Esophagus (tissue), 2 donors: ENCODE data around the gene TPRG1L. TPM values are rescaled to one million over a fixed set of nuclear protein-coding genes. Genes with fewer than 3 reads are reported as not detected.
A peak's percentile ranks its signal among the peaks of the same experiment; 100 is the strongest.
"Not testable (repeated sequence)": the region's sequence is repeated elsewhere in the genome, so short reads cannot be mapped to it uniquely, and the experiment has no call there.

Source experiments
- H3K27ac ChIP-seq, 2 donors: one replicate each; pipeline ENCODE4 v1.5.1; 2013; ENCODE audit warnings: low read depth in 2 of 2, mild to moderate bottlenecking in 2 of 2, inconsistent platforms in 1 of 2, low read length in 1 of 2, moderate library complexity in 1 of 2
- H3K27me3 ChIP-seq, 2 donors: one replicate each; pipeline ENCODE4 v1.6.1; 2013; ENCODE audit warnings: low read length in 2 of 2, control low read depth in 1 of 2, mild to moderate bottlenecking in 1 of 2; ENCODE audit not compliant: insufficient read depth in 2 of 2, control insufficient read depth in 1 of 2
- H3K36me3 ChIP-seq, 2 donors: one replicate each; pipeline ENCODE4 v1.6.1; 2013; ENCODE audit warnings: low read length in 1 of 2; ENCODE audit not compliant: control insufficient read depth in 2 of 2, insufficient read depth in 2 of 2
- H3K4me1 ChIP-seq, 2 donors: one replicate each; pipeline ENCODE4 v1.6.1; 2013; ENCODE audit warnings: low read length in 1 of 2; ENCODE audit not compliant: control insufficient read depth in 2 of 2, insufficient read depth in 2 of 2
- H3K4me3 ChIP-seq, 2 donors: one replicate each; pipeline ENCODE4 v1.5.1; 2013; ENCODE audit warnings: low read length in 2 of 2, mild to moderate bottlenecking in 2 of 2, low read depth in 1 of 2, moderate library complexity in 1 of 2
- H3K9me3 ChIP-seq, 2 donors: one replicate each; pipeline ENCODE4 v1.6.1; 2013; ENCODE audit warnings: mild to moderate bottlenecking in 2 of 2, low read depth in 1 of 2, low read length in 1 of 2, moderate library complexity in 1 of 2; ENCODE audit not compliant: control insufficient read depth in 2 of 2, insufficient read depth in 1 of 2
- WGBS, 2 donors: extraction: QIAGEN DNeasy Blood & Tissue Kit; methylation state at CpG; one replicate each; pipeline ENCODE4 v1.1.7; 2013; 5-methylcytosine and 5-hydroxymethylcytosine counted together
- polyA plus RNA-seq, 2 donors: library from polyadenylated mRNA; stranded (reverse); fragments of 200-250 nt; gene quantifications; one replicate each; pipeline ENCODE4 v1.2.3, GENCODE V29; 2013
- donor health status: healthy with polysubstance abuse.
- donor health status: Bipolar disorder and iron deficiency.

TPRG1L gene
- 10 to 100 TPM; 20.1 to 32.8 TPM for polyA plus RNA-seq

DNA sequence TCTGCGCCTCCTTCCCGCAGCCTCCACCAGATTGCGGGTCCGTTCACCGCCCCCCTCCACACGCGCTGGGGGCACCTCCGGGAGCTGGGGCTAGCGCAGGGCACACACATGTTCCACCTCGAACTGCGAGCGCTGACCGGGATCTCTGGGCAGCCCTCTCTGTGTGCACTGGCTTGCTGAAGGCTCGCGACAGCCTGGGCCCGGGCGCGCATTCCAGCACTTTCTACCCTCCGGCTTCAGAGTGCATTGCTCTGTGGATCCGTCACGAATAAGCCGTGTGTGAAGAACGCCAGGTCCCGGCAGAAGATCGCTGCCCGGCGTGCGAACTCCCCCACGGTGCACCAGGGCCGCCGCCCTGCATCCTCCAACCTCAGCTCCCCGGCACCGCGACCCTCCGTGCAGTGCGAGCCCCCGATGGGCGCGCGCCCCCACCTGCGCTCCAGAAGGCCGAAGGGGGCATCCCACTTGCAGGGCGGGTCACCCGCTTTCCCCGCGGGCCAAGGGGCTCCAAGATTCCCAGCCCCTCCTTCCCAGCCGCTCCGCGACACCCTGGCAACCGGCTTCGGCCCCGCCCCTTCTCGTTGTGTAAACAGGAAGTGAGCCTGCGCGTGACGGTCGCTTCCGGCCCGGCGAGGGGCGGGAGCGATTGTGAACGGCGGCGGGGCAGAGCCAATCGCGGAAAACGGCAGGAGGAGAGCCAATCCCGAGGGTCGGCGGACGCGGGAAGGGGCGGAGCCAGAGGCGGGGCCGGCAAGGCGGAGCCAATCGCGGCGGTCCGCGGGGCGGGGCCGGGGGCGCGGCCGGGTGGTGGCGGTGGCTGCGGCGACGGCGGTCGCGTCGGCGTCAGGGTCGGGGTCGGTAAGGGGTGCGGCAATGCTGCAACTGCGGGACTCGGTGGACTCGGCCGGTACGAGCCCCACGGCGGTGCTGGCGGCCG lies at the start of gene TPRG1L:
TSS of gene TPRG1L (plus strand) at position 816 of the 937 bp plus-strand sequence. CDS start at position 874, 58 bp downstream.
- Histone ChIP-seq H3K27me3 (no peaks in the 10 kb centered on the region), H3K9me3 (no peaks in the 10 kb centered on the region), H3K4me3 (peak within 1 kb of the TSS; percentile 91 to 100), H3K36me3 (peaks cover 8 to 12% of the 10 kb centered on the region in 2 donors), H3K27ac (peak within 1 kb of the TSS; percentile 76 to 86), H3K4me1 (peaks cover 0 to 14% of the 10 kb centered on the region in 2 donors)
- WGBS, 2 donors, result 1% methylated on average over 89 to 108 of the region's 108 CpGs

DNA sequence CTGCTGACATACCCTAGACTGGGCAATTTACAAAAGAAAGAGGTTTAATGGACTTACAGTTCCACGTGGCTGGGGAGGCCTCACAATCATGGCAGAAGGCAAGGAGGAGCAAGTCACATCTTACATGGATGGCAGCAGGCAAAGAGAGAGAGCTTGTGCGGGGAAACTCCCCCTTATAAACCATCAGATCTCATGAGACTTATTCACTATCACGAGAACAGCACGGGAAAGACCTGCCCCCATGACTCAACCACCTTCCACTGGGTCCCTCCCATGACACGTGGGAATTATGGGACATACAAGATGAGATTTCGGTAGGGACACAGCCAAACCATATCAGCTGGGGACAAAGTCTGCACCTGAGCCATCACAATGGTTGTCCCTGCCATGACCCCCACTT lies 49.3 kb upstream of the TPRG1L start:
- H3K27me3 ChIP-seq, H3K36me3 ChIP-seq, H3K9me3 ChIP-seq, H3K4me3 ChIP-seq, H3K4me1 ChIP-seq, H3K27ac ChIP-seq: not testable (repeated sequence)
- WGBS, 2 donors, result 77 to 78% methylated on average over 6 of the region's 6 CpGs

DNA sequence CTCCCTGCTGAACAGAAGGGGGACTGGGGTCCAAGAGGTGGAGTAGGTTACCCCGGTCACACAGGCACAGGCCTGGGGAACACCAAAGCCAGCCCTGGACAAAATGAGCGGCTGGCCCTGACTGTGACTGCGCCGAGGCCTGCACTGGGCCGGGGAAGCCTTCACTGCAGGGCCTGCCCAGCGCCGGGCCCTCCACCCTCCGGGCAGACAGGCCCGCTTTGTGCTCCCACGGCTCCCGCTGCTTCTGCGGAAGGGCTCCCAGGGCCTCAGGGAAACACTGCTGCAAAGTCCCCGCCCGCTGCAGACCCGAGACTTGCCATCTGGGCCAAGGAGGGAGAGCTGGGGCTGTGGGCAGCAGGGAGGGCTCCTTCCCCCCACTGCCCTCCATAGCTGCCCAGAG lies 48.8 kb upstream of the TPRG1L start:
- WGBS, 2 donors, result 81 to 83% methylated on average over 15 of the region's 15 CpGs
- Histone ChIP-seq H3K27me3 (no peaks in the 10 kb centered on the region), H3K9me3 (peaks cover 0 to 4% of the 10 kb centered on the region in 2 donors), H3K4me1 (peaks cover 0 to 4% of the 10 kb centered on the region in 2 donors), H3K27ac (no peak overlapping the region), H3K36me3 (no peaks in the 10 kb centered on the region), H3K4me3 (no peak overlapping the region)

DNA sequence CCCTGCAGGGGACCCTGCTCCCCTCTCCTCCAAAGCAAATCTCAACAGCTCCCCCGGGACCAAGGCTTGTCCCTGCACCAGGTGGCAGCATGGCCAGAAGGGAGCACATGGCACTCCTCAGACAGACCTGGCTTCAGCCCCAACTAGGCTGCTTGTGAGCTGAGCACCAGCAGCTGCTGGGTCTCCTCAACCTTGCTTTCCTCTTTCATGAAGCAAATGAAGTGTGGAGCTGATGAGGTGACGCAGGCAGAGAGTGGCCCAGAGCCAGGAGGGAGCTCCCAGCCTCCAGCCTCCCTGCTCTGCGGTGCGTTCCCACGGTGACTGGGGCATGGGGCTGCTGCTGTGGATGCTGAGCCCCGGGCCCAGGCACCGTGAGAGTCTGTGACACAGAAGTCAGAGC lies 47.5 kb upstream of the TPRG1L start:
- H3K27me3 ChIP-seq, result no peaks in the 10 kb centered on the region
- H3K36me3 ChIP-seq, result no peaks in the 10 kb centered on the region
- no peak overlapping the region for H3K4me3 ChIP-seq
- H3K4me1 ChIP-seq, result peaks cover 0 to 4% of the 10 kb centered on the region in 2 donors
- H3K9me3 ChIP-seq, result peaks cover 0 to 4% of the 10 kb centered on the region in 2 donors
- no peak overlapping the region for H3K27ac ChIP-seq
- 68 to 76% methylated on average over 7 of the region's 7 CpGs for WGBS, 2 donors

DNA sequence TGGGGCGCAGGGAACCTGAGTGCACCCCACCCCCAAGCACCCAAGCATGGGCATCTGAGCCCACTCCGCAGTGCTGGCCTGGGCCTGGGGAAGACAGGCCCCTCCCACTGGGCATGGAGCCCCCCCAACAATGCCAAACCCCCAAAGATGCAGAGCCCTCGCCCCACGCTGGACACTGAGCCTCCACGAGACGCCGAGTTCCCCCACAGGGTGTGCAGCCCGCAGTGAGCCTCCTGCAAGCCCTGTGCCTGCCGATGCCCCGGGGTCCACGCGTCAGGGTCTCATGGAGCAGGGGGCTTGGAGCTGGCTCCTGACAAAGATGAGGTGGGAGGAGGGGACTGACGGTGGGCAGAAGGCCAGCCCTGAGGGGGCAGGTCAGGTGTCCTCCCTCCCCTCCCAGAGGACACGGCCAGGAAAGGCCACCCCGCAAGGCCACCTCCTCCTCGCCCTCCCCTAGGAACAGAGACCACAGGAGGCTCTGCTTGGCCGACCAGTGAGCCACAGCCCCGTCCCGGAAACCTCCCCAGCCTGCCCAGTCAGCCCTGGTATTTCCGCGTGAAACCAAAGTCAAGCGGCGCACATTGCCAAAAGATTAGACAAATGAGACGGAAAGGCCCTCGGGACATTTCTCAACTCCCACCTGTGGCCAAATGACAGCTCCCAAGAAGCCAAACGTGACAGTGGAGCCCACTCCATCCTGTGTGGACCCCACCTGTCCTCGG lies 46.9 kb upstream of the TPRG1L start:
- H3K9me3 ChIP-seq, result peaks cover 0 to 4% of the 10 kb centered on the region in 2 donors
- no peak overlapping the region for H3K27ac ChIP-seq
- H3K4me3 ChIP-seq, result no peak overlapping the region
- WGBS, 2 donors, result 74 to 75% methylated on average over 27 of the region's 27 CpGs
- no peaks in the 10 kb centered on the region for H3K36me3 ChIP-seq
- no peaks in the 10 kb centered on the region for H3K27me3 ChIP-seq
- peaks cover 0 to 4% of the 10 kb centered on the region in 2 donors for H3K4me1 ChIP-seq

DNA sequence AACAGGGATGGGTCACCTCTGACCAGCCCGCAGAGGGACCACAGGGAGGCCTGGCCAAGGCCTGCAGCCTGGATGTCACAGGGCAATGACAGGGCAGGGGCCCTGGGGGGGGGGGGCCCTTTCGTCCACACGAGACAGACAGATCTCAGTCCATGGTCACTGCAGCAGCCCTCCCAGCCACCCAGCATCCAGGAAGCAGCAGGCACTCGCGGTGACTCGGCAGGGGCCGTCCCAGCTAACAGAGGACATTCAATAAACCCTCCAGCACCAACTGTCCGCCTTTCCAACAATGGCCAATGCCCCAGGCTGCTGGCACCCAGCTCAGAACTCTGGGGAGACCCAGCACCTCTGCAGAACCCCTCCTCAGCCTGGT lies 46.4 kb upstream of the TPRG1L start:
- WGBS, 2 donors, result 85% methylated on average over 8 of the region's 8 CpGs
- Histone ChIP-seq H3K9me3 (peaks cover 0 to 4% of the 10 kb centered on the region in 2 donors), H3K4me1 (peaks cover 0 to 4% of the 10 kb centered on the region in 2 donors), H3K27me3 (no peaks in the 10 kb centered on the region), H3K4me3 (no peak overlapping the region), H3K36me3 (no peaks in the 10 kb centered on the region), H3K27ac (no peak overlapping the region)

DNA sequence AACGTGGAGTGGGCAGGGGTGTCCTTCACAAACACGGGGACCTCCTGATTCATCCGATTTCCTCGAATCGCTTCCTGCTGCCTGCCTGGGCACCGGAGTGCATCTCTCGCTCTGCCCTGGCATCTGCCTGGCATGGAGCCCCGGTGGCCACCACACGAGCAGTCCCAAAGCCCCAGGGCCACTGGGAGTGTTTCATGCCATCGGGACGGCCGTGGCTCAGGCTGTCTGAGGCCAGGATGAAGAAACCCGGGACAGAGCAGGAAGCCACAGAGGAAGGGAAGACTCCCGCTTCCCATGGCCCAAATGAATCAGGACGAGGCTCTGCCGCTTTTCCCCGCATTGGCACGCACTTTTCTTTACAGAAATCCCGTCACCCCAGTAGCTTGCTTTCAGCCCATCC lies 45.9 kb upstream of the TPRG1L start:
- Histone ChIP-seq H3K27me3 (no peaks in the 10 kb centered on the region), H3K36me3 (no peaks in the 10 kb centered on the region), H3K9me3 (peaks cover 2 to 4% of the 10 kb centered on the region in 2 donors), H3K4me1 (peaks cover 0 to 4% of the 10 kb centered on the region in 2 donors), H3K4me3 (no peak overlapping the region), H3K27ac (no peak overlapping the region)
- 81 to 82% methylated on average over 19 of the region's 19 CpGs for WGBS, 2 donors

DNA sequence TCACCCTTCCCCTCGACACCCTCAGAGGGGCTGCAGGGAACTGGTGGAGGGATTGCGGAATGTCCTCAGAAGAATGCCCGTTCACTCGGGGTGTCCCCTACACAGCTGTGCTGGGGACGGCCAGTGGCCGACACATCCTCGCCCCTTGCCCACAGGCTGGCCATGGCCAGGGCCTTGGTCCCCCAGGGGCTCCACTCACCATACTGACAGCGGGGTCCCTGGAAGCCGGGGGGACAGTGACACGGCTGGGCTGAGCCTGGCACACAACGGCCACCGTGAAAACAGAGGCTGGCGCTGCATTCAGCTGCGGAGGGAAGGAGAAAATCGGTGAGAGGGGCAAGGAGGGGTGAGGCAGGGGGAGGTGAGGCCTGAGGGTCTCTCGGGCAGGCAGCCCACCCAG lies 45.2 kb upstream of the TPRG1L start:
- Histone ChIP-seq H3K4me1 (peaks cover 0 to 4% of the 10 kb centered on the region in 2 donors), H3K27ac (no peak overlapping the region), H3K27me3 (no peaks in the 10 kb centered on the region), H3K9me3 (peaks cover 3 to 4% of the 10 kb centered on the region in 2 donors), H3K4me3 (no peak overlapping the region), H3K36me3 (no peaks in the 10 kb centered on the region)
- 87 to 92% methylated on average over 16 of the region's 16 CpGs for WGBS, 2 donors

DNA sequence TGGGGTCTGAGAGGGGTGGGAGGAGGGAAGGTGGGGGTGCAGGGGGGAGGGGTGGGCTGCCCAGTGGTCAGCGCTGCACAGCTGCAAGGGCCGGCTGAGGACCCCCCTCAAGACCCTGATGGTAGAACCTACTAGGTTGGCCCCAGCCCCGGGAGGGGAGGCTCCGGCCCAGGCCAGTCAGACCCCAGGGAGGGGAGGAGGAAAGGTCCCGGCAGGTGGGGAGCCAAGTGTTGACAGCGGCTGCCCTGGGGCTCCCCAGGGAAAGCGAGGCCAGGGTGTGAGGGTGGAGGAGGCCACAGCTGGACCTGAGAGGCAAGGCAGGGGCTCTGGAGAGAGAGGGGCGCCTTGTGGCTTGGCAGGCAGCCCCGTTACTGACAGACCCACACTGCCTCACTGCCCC lies 44.6 kb upstream of the TPRG1L start:
- Histone ChIP-seq H3K27me3 (no peaks in the 10 kb centered on the region), H3K4me3 (no peak overlapping the region), H3K36me3 (no peaks in the 10 kb centered on the region), H3K27ac (no peak overlapping the region), H3K4me1 (peaks cover 0 to 4% of the 10 kb centered on the region in 2 donors), H3K9me3 (peaks cover 3 to 4% of the 10 kb centered on the region in 2 donors)
- WGBS, 2 donors, result 79 to 82% methylated on average over 8 to 9 of the region's 9 CpGs
